Suprapubic skin (tissue), 3 donors: Measurements from ENCODE around the gene EPHA4.

Source experiments
- POLR2AphosphoS5 ChIP-seq, 3 donors: sonication (generic); formaldehyde crosslinking; IDR thresholded peaks; one replicate each; pipeline ENCODE4 v1.6.1; 2017; ENCODE audit warnings: antibody characterized with exemption in 3 of 3
- TF ChIP-seq, protein P1 (sequence below), 2 donors: fragments of 200-600 bp in 1 of 2; fragments of 450-650 bp in 1 of 2; sonication (generic) in 1 of 2; IDR thresholded peaks; one replicate each; pipeline ENCODE4 v1.5.1; 2016 to 2019; ENCODE audit warnings: antibody characterized with exemption in 2 of 2, mild to moderate bottlenecking in 1 of 2, moderate library complexity in 1 of 2

DNA sequence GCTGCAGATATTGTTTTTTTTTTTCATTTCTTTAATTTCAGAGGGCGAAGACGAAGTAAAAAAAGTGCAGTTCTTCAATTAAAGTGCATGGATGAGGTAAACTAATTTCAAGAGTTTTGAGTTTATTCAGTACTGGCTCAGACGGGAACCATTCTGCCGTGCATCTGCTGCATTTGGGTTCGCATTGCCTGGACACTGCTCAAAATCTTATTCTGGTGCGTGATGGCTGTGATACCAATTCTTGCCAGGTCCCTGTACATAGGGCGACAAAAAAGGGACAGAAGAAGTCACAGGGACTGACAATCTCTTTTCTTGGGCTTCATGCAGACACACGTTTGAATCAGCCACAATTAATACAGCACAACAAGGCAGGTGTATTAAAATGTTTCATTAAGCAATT lies 146.2 kb downstream of the EPHA4 start:
- TF ChIP-seq, protein P1, sequence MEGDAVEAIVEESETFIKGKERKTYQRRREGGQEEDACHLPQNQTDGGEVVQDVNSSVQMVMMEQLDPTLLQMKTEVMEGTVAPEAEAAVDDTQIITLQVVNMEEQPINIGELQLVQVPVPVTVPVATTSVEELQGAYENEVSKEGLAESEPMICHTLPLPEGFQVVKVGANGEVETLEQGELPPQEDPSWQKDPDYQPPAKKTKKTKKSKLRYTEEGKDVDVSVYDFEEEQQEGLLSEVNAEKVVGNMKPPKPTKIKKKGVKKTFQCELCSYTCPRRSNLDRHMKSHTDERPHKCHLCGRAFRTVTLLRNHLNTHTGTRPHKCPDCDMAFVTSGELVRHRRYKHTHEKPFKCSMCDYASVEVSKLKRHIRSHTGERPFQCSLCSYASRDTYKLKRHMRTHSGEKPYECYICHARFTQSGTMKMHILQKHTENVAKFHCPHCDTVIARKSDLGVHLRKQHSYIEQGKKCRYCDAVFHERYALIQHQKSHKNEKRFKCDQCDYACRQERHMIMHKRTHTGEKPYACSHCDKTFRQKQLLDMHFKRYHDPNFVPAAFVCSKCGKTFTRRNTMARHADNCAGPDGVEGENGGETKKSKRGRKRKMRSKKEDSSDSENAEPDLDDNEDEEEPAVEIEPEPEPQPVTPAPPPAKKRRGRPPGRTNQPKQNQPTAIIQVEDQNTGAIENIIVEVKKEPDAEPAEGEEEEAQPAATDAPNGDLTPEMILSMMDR (IDR thresholded peaks at IDR 0.05) = no peak
- TF ChIP-seq POLR2AphosphoS5 (IDR thresholded peaks at IDR 0.05) = no peak
